GM13977 (cell line): ENCODE measurements around the gene HID1.
A peak's percentile ranks its signal among the peaks of the same experiment; 100 is the strongest.
"Not testable (repeated sequence)": the region's sequence is repeated elsewhere in the genome, so short reads cannot be mapped to it uniquely, and the experiment has no call there.

Experiments used
- DNase-seq: peaks from one replicate; pipeline ENCODE4 v3.0.0; 2012; ENCODE audit warnings: low spot score
- in situ Hi-C: fragments of 300-500 bp; cut with MboI; formaldehyde crosslinking; loops from one replicate; pipeline ENCODE4 v1.12.0; 2022; ENCODE audit warnings: low sequenced_read_pairs, low pct_unique_long_range_greater_than_20kb, mixed read lengths, inconsistent platforms; ENCODE audit not compliant: unreplicated experiment
- TF ChIP-seq, protein P1 (sequence below): IDR thresholded peaks from 2 replicates; pipeline ENCODE4 v1.5.1; 2012; ENCODE audit warnings: mild to moderate bottlenecking, control low read depth; ENCODE audit not compliant: insufficient read depth; ENCODE audit errors: extremely low read depth, missing control alignments

The HID1 gene

DNA sequence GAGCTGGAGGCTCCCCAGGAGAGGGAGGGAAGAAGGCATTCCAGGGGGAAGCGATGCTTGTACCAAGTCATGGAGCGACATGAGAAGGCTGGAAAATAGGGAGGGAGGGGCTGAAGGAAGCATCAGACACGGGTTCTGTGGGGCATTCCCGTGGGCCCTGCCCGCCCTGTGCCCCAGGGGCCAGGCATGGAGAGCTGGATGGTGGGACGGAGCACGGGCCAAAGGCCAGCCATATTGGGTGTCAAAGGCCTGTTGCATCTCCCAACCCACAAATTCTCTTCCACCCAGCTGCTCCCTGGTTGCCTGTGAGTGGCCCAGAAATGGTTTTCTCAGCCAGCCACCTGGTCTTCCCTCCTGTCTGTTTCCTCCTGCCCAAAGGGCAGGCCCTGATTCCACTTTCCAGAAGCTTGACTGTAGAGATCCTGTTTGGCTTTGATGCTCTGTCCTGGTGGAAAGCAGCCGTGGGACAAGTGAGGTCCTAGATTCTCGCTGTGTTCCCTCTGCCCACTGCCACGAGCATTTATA is 18.1 kb upstream of the HID1 start:
- in situ Hi-C loops = no loop called here
- no peak for DNase-seq
- TF ChIP-seq, protein P1, sequence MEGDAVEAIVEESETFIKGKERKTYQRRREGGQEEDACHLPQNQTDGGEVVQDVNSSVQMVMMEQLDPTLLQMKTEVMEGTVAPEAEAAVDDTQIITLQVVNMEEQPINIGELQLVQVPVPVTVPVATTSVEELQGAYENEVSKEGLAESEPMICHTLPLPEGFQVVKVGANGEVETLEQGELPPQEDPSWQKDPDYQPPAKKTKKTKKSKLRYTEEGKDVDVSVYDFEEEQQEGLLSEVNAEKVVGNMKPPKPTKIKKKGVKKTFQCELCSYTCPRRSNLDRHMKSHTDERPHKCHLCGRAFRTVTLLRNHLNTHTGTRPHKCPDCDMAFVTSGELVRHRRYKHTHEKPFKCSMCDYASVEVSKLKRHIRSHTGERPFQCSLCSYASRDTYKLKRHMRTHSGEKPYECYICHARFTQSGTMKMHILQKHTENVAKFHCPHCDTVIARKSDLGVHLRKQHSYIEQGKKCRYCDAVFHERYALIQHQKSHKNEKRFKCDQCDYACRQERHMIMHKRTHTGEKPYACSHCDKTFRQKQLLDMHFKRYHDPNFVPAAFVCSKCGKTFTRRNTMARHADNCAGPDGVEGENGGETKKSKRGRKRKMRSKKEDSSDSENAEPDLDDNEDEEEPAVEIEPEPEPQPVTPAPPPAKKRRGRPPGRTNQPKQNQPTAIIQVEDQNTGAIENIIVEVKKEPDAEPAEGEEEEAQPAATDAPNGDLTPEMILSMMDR = no peak

- no peak for DNase-seq
- in situ Hi-C loops = no loop called here
- TF ChIP-seq, protein P1 = no peak
Observed at GRCh38 chr17:74987909-74988711, 15.6 kb upstream of the HID1 start.

GRCh38 chr17:74987418-74987908 is 14.9 kb upstream of the HID1 start, which contains the start of gene CDR2L:
Gene CDR2L (plus strand): TSS chr17:74987632. CDS start chr17:74988044, 412 bp downstream.
- in situ Hi-C loops = no loop called here
- peak; percentile 95 for DNase-seq
- TF ChIP-seq, protein P1 = no peak

DNA sequence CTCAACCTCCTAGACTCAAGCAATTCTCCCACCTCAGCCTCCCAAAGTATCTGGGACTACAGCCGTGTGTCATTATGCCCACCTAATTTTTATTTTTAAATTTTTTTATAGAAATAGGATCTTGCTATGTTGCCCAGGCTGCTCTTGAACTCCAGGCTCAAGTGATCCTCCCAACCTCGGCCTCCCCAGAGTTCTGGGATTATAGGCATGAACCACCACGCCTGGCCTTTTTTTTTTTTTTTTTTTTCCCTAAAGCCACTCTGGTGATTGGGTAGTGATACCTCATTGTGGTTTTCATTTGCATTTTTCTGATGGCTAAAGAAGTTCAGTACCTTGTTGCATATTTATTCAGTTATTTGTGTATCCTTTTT is 13.6 kb upstream of the HID1 start:
- no peak for DNase-seq
- in situ Hi-C loops = no loop called here
- TF ChIP-seq, protein P1 = no peak

DNA sequence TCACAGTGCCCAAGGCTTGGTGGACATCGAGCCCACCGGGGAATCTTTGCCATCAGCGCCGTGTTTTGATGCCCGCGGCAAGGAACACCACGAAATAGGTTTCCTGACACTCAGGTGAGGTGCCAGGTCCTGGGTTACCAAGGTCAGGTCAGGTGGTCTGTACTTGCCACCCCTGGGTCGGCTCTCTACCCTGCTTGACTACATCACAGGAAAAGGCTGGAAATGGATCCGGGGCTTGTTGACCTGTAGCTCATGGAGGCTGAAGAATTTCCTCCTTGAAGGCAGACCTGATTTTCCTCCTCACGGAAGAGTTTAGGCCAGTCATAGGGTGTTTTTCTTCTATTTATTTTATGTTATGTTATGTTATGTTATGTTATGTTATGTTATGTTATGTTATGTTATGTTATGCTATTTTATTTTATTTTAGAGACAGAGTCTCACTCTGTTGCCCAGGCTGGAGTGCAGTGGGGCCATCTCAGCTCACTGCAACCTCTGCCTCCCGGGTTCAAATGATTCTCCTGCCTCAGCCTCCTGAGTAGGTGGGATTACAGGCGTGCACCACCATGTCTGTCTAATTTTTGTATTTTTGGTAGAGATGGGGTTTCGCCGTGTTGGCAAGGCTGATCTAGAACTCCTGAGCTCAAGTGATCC is 10.2 kb upstream of the HID1 start:
- in situ Hi-C loops, DNase-seq: not testable (repeated sequence)

- peak; percentile 86 for DNase-seq
- in situ Hi-C loops = no loop called here
- TF ChIP-seq, protein P1 = no peak
Observed at GRCh38 chr17:74981979-74982662, 9.6 kb upstream of the HID1 start.
